GM21723 (cell line): Measurements from ENCODE around the gene NXN.
"Not testable (repeated sequence)": the region's sequence is repeated elsewhere in the genome, so short reads cannot be mapped to it uniquely, and the experiment has no call there.

ENCODE experiments used
- ATAC-seq: cut with Tn5 transposase; IDR thresholded peaks from one replicate; pipeline ENCODE4 v1.9.1; 2021; ENCODE audit warnings: mild to moderate bottlenecking, moderate library complexity; ENCODE audit not compliant: unreplicated experiment

NXN gene

GRCh38 chr17:957856-958421 is 21.6 kb downstream of the NXN start:
- no peak for ATAC-seq

GRCh38 chr17:956905-957304 is 22.7 kb downstream of the NXN start:
- ATAC-seq: no peak

GRCh38 chr17:954431-955164 is 25.0 kb downstream of the NXN start:
- ATAC-seq: no peak

GRCh38 chr17:953767-954166 is 25.8 kb downstream of the NXN start:
- no peak for ATAC-seq

- not testable (repeated sequence) for ATAC-seq
Observed at GRCh38 chr17:952592-952991, 27.0 kb downstream of the NXN start.

- no peak for ATAC-seq
Observed at GRCh38 chr17:951325-952132, 28.0 kb downstream of the NXN start.

- no peak for ATAC-seq
Observed at GRCh38 chr17:949623-950303, 29.8 kb downstream of the NXN start.

- ATAC-seq: no peak
Observed at GRCh38 chr17:948284-948852, 31.2 kb downstream of the NXN start.

GRCh38 chr17:946510-947236 is 32.9 kb downstream of the NXN start:
- no peak for ATAC-seq

GRCh38 chr17:945672-946071 is 33.9 kb downstream of the NXN start:
- ATAC-seq: no peak

GRCh38 chr17:944266-944826 is 35.2 kb downstream of the NXN start:
- no peak for ATAC-seq

- ATAC-seq: no peak
Observed at GRCh38 chr17:935485-935884, 44.1 kb downstream of the NXN start.

GRCh38 chr17:933312-934073 is 46.1 kb downstream of the NXN start:
- no peak for ATAC-seq

GRCh38 chr17:930258-930657 is 49.3 kb downstream of the NXN start:
- ATAC-seq: no peak

- no peak for ATAC-seq
Observed at GRCh38 chr17:929586-929985, 50.0 kb downstream of the NXN start.

GRCh38 chr17:927611-928461 is 51.7 kb downstream of the NXN start:
- ATAC-seq: no peak

GRCh38 chr17:925817-926216 is 53.8 kb downstream of the NXN start:
- ATAC-seq: no peak

- no peak for ATAC-seq
Observed at GRCh38 chr17:924711-925475, 54.7 kb downstream of the NXN start.
